WTC11 (cell line): ENCODE measurements around the gene IER3IP1. TPM values are rescaled to one million over a fixed set of nuclear protein-coding genes. Genes with fewer than 3 reads are reported as not detected.

ENCODE experiments used
- ATAC-seq: fragments of 200-7000 bp; cut with Tn5 transposase; 2 replicates; pipeline ENCODE4 v1.10.0; 2021; ENCODE audit warnings: mild to moderate bottlenecking, moderate library complexity
- CTCF ChIA-PET: fragments of 300-600 bp; sonication (Branson Sonifier 250); formaldehyde crosslinking; loops from one replicate; lab custom pipeline; 2021; ENCODE audit warnings: antibody characterized with exemption; lab: Charles Lee
- POLR2A ChIA-PET: fragments of 350-600 bp; sonication (Branson Sonifier 250); formaldehyde crosslinking; loops from one replicate; lab custom pipeline; 2021; ENCODE audit warnings: antibody characterized with exemption; lab: Charles Lee
- DNase-seq: peaks from one replicate; pipeline ENCODE4 v3.0.0; 2021; ENCODE audit warnings: low spot score
- H3K27ac Mint-ChIP-seq: 2 replicates; pipeline ENCODE4 v1.8.0; 2021; ENCODE audit warnings: mixed read lengths
- H3K27me3 Mint-ChIP-seq: 2 replicates; pipeline ENCODE4 v1.8.0; 2021; ENCODE audit warnings: low read depth, mild to moderate bottlenecking, moderate library complexity, mixed read lengths
- H3K36me3 Mint-ChIP-seq: 2 replicates; pipeline ENCODE4 v1.8.0; 2021; ENCODE audit warnings: mixed read lengths
- H3K4me1 Mint-ChIP-seq: 2 replicates; pipeline ENCODE4 v1.8.0; 2022; ENCODE audit warnings: mixed read lengths
- H3K4me3 Mint-ChIP-seq: 2 replicates; pipeline ENCODE4 v1.8.0; 2021; ENCODE audit warnings: mild to moderate bottlenecking, moderate library complexity, mixed read lengths
- H3K9me3 Mint-ChIP-seq: 2 replicates; pipeline ENCODE4 v1.8.0; 2021; ENCODE audit warnings: mixed read lengths
- ATF6 ChIP-seq: sonication (generic); formaldehyde crosslinking; IDR thresholded peaks from 2 replicates; pipeline ENCODE4 v1.8.1; 2023; ENCODE audit warnings: mild to moderate bottlenecking, missing genetic modification reagents
- E2F1 ChIP-seq: sonication (generic); formaldehyde crosslinking; IDR thresholded peaks from 2 replicates; pipeline ENCODE4 v1.8.0; 2022; ENCODE audit warnings: mild to moderate bottlenecking, missing genetic modification reagents
- E2F5 ChIP-seq: sonication (generic); formaldehyde crosslinking; IDR thresholded peaks from 2 replicates; pipeline ENCODE4 v1.8.1; 2022; ENCODE audit warnings: mild to moderate bottlenecking, moderate library complexity, missing genetic modification reagents
- HMGXB4 ChIP-seq: sonication (generic); formaldehyde crosslinking; IDR thresholded peaks from 2 replicates; pipeline ENCODE4 v1.8.1; 2023; ENCODE audit warnings: mild to moderate bottlenecking, moderate library complexity, missing genetic modification reagents
- RELA ChIP-seq: sonication (generic); formaldehyde crosslinking; IDR thresholded peaks from 2 replicates; pipeline ENCODE4 v1.8.1; 2022; ENCODE audit warnings: missing genetic modification reagents, mild to moderate bottlenecking, borderline replicate concordance
- RORB ChIP-seq: fragments of 250-450 bp; sonication (Bioruptor Pico); IDR thresholded peaks from 2 replicates; pipeline ENCODE4 v1.9.0; 2021; ENCODE audit warnings: mild to moderate bottlenecking
- SMAD4 ChIP-seq: sonication (generic); formaldehyde crosslinking; IDR thresholded peaks from 2 replicates; pipeline ENCODE4 v1.8.0; 2022; ENCODE audit warnings: mild to moderate bottlenecking, missing genetic modification reagents
- SP1 ChIP-seq: sonication (generic); formaldehyde crosslinking; conservative IDR thresholded peaks from 2 replicates; pipeline ENCODE4 v1.8.1; 2022; ENCODE audit warnings: missing genetic modification reagents
- STAT6 ChIP-seq: sonication (generic); formaldehyde crosslinking; conservative IDR thresholded peaks from 2 replicates; pipeline ENCODE4 v1.8.1; 2023; ENCODE audit warnings: mild to moderate bottlenecking, low read depth, missing genetic modification reagents, moderate library complexity
- TEAD1 ChIP-seq: sonication (generic); formaldehyde crosslinking; IDR thresholded peaks from 2 replicates; pipeline ENCODE4 v1.8.0; 2022; ENCODE audit warnings: mild to moderate bottlenecking, missing genetic modification reagents
- TP53 ChIP-seq: sonication (generic); formaldehyde crosslinking; IDR thresholded peaks from 2 replicates; pipeline ENCODE4 v1.8.1; 2023; ENCODE audit warnings: mild to moderate bottlenecking, missing genetic modification reagents
- ZBTB43 ChIP-seq: sonication (generic); formaldehyde crosslinking; IDR thresholded peaks from 2 replicates; pipeline ENCODE4 v1.8.1; 2023; ENCODE audit warnings: mild to moderate bottlenecking, missing genetic modification reagents
- ZMAT4 ChIP-seq: fragments of 250-450 bp; sonication (Bioruptor Pico); IDR thresholded peaks from 2 replicates; pipeline ENCODE4 v1.9.0; 2021; ENCODE audit warnings: mild to moderate bottlenecking
- ZNF121 ChIP-seq: sonication (generic); formaldehyde crosslinking; IDR thresholded peaks from 2 replicates; pipeline ENCODE4 v1.8.0; 2023; ENCODE audit warnings: missing genetic modification reagents
- ZNF138 ChIP-seq: sonication (generic); formaldehyde crosslinking; conservative IDR thresholded peaks from 2 replicates; pipeline ENCODE4 v1.8.1; 2022; ENCODE audit warnings: mild to moderate bottlenecking, moderate library complexity, missing genetic modification reagents
- ZNF232 ChIP-seq: sonication (generic); formaldehyde crosslinking; IDR thresholded peaks from 2 replicates; pipeline ENCODE4 v1.8.0; 2022; ENCODE audit warnings: mild to moderate bottlenecking, missing genetic modification reagents
- ZNF671 ChIP-seq: fragments of 250-450 bp; sonication (Bioruptor Pico); IDR thresholded peaks from 2 replicates; pipeline ENCODE4 v1.8.0; 2021; ENCODE audit warnings: mild to moderate bottlenecking
- total RNA-seq: library from RNA; stranded (reverse); gene quantifications from 3 replicates; pipeline ENCODE4 v1.2.3, GENCODE V29; 2021

The IER3IP1 gene
- total RNA-seq, 1 experiment from 2014 or later, result 7.7 TPM

GRCh38 chr18:47206945-47207637 lies 30.9 kb upstream of the IER3IP1 start:
- DNase-seq, result no peak
- Mint-ChIP-seq H3K4me1 (peaks cover 12% of the 10 kb centered on the region), H3K27ac (no peak overlapping the region), H3K4me3 (no peak overlapping the region), H3K9me3 (no peaks in the 10 kb centered on the region), H3K27me3 (no peaks in the 10 kb centered on the region), H3K36me3 (no peaks in the 10 kb centered on the region)
- ATAC-seq, result peak; percentile 77
- ChIA-PET CTCF (interaction anchor here (1.2 to 2.1 kb wide), 3 partner anchors 9 to 547 kb away, joined by 3 to 5 read pairs (median 4); no protein-coding TSS in a partner anchor), POLR2A (no interaction called here)
- TF ChIP-seq E2F1 (no peak), HMGXB4 (no peak), TP53 (CRISPR knock-in tag) (no peak), ZMAT4 (CRISPR knock-in tag) (no peak), SP1 (CRISPR knock-in tag) (no peak), ZNF232 (CRISPR knock-in tag) (no peak), RORB (CRISPR knock-in tag) (no peak), ATF6 (CRISPR knock-in tag) (no peak), STAT6 (CRISPR knock-in tag) (no peak), E2F5 (CRISPR knock-in tag) (no peak), TEAD1 (CRISPR knock-in tag) (no peak), ZBTB43 (no peak), ZNF121 (CRISPR knock-in tag) (no peak), ZNF671 (no peak), RELA (CRISPR knock-in tag) (no peak), SMAD4 (no peak), ZNF138 (no peak)
